NCI-H2196 (cell line): ENCODE measurements around the gene SMAP2.

Source experiments
- DNase-seq: peaks from one replicate; lab custom pipeline; 2025; ENCODE audit not compliant: unreplicated experiment; lab: John Stamatoyannopoulos, UW

SMAP2 gene

DNA sequence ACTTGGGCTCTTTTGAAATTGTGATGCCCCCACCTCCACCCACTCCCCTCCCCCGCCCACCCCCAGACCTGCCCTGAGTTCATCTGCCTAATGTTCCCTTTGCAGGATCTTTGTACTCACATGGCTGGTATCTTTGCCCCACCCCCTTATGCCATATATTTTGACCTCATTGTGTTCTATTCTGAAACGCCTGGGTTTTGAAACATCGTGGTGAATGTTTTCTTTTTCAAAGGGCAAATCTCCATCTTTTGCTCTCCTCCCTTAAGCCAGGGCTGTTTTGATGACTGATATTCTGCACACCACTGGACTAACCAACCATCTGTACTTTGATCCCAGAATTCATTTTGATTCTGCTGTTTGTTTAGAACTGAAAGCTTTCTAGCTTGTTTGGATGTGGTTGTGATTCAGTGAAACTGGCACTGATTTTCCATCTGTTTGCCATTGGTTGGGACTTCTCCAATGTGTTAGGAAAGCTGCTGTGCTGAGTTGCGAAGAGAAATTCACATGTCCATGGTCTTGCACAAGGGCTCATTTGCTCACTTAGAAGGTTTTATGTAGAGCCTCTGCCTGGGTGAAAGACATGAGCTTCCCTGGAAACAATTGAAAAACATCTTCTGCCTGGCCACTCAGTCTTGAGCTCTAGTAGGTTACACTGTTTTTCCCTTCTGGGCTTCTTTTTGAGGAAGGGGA is 16.5 kb downstream of the SMAP2 start:
- no peak for DNase-seq

DNA sequence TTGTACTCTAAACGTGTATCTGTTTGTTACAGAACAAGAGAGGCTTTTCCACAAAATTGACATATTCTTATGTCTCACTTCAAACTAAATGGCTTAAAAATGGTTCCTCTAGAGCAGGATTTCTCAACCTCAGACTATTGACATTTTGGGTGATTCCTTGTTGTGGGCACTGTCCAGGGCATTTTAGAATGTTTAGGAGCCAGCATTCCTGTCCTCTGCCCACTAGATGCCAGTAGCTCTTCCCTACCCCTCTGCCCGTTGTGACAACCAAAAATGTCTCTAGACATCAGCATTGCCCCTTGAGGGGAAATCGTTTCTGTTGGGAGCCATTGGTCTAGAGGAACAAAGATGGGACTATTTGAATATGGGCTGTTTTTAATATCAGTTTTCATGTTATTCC is 17.3 kb downstream of the SMAP2 start:
- no peak for DNase-seq

GRCh38 chr1:40391688-40392145 is 18.2 kb downstream of the SMAP2 start:
- DNase-seq = no peak

DNA sequence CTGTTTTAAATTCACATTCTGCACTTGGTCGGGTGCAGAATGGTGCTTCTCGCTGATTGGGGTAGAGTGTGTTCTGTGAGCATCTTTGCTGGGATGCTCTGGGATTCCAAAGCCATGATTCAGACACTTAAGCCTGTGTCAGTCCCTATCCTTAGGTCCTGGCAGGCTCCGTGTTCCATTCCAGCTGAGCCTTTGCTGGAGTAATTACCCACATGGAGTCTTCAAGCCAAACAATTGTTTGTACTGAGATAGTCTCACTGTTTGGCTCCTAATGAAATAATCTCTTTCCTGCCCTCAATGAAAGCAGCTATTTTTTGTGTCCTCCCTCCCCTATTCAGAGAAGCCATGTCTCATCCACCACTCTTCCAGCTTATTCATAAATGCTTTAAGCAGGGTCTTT is 18.7 kb downstream of the SMAP2 start:
- no peak for DNase-seq

DNA sequence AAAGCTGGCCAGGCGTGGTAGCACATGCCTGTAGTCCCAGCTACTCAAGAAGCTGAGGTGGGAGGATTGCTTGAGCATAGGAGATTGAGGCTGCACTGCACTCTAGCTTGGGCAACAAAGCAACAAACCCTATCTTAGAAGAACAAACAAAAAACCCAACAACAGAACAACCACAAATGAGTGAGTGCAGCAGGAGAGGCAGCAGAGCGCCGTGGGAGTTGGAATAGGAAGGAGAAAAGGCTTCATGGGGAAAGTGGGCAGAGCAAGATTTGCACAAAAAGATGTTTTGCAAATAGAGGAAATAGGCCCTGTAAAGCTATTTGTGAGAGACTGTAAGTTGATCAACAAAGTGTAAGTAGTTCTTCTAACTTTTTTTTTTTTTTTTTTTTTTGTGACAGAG is 19.6 kb downstream of the SMAP2 start:
- no peak for DNase-seq

- DNase-seq = no peak
Observed at GRCh38 chr1:40394491-40395172, 21.1 kb downstream of the SMAP2 start.

GRCh38 chr1:40395190-40396175 is 22.0 kb downstream of the SMAP2 start:
- no peak for DNase-seq

GRCh38 chr1:40396420-40396819 is 22.9 kb downstream of the SMAP2 start:
- DNase-seq = no peak

DNA sequence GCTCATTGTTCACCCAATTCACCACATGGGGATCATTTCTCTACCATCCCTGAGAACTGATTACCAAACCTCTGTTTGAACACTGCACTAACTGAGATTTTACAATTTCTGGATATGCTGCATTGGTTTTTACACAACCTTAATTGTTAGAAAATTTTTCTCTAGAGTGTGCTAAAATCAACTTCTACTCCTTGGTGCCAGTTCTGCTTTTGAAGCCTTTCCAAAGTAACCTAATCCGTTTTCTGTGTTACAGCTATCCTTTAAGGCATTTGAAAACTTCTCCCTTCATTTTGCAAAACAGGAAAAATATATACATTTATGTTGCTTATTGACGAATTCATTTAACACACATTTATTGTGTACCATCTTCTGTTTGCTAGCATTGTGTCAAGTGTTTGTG is 23.7 kb downstream of the SMAP2 start:
- DNase-seq = no peak

DNA sequence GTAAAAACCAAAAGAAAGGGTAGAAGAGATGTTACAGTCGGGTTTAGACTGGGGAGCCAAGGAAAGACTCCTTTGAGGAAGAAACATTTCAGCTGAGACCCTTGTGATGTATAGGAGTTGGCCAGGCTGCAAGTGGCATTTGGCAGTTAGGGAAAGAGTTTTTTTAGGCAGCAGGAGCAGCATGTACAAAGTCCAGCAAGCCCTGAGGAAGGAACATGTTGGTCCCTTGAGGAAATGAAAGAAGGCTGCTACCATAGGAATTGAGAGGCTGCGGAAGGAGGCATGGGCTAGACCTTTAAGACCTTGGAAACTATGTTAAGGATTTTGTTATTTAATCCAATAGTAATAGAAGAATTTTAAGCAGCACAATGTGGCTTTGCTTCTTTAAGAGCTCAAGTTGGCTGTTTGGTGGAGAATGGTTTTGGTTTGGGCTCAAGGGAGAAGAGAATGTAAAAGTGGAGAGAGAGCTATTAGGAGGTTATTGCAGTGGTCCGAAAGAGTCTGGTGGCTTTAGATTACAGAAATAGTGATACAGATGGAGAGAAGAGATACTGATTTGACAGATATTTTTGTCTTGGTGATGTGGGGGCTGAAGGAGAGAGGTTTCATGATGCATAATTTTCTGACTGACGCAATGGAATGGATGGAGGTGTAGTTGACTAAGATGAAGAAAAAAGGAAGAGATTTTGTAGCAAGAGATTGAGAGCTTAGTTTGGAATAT is 26.6 kb downstream of the SMAP2 start:
- no peak for DNase-seq

GRCh38 chr1:40401473-40402201 is 28.1 kb downstream of the SMAP2 start:
- no peak for DNase-seq

DNA sequence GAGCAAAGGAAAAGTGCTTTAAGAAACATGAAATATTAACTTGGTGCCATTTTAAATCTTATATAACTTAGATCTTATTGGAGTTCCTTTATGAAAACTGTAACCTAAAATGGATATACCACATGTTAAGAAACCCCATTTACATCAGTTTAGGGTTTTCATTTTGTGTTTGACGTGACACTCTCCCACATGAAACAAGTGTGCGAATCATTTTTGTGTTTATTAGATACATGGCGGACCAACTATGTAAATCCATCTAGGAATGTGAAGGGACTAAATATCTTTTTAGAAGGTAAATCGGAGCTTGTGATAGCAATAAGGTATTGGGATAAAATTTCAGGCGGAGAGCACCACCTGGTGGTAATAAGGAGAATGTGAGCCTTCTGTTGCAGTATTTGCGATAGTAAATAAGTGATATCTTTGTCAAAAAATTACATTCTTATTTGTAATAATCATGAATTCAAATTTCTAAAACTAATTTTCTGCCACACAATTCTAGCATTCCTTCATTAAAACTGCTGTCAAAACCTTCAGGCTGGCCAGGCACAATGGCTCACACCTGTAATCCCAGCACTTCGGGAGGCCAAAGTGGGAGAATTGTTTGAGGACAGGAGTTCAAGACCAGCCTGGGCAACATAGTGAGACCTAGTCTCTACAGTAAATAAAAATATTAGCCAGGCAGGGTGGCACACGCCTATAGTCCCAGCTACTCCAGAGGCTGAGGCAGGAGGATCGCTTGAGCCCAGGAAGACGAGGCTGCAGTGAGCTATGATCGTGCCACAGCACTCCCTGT is 31.3 kb downstream of the SMAP2 start:
- DNase-seq = peak; percentile 55

DNA sequence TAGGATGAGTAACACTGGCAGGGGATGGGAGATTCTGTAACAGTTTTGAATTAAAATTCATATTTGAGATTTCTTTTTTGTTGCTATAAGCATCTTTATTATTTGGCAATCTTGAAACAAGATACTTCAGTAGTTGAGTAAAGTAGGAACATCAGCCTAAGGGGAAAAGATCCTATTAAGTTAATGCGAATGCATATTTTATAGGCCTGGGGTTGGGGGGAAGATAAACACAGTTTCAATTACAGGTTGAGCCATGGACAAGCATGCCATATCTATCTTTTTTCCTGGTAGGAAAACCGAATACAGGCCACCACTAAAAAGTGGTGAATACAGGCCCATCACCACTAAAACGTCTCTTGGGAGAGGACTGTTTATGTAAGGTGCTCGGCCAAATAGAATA is 32.3 kb downstream of the SMAP2 start:
- DNase-seq = no peak

GRCh38 chr1:40407453-40407852 is 33.9 kb downstream of the SMAP2 start:
- no peak for DNase-seq

DNA sequence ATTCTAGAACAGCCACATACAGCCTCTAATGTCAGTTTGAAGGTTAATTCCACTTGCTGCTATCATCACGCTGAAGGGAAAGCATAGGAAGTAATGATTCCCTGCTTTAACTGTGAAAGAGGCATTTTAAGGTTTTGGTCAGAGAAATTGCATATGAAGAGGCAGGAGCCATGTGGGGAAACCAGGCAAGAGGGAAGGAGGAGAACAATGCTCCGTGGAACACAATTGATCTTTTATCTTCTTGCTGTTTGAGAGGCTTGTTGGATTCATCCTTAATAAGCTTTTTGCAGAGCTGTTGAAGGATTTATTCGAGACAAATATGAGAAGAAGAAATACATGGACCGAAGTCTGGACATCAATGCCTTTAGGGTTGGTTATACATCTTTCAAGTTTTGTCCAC is 35.9 kb downstream of the SMAP2 start:
- no peak for DNase-seq

GRCh38 chr1:40411294-40411693 is 37.8 kb downstream of the SMAP2 start:
- no peak for DNase-seq

GRCh38 chr1:40411843-40412242 is 38.3 kb downstream of the SMAP2 start:
- no peak for DNase-seq

GRCh38 chr1:40413527-40414252 is 40.2 kb downstream of the SMAP2 start:
- DNase-seq = no peak

GRCh38 chr1:40414331-40414730 is 40.8 kb downstream of the SMAP2 start:
- no peak for DNase-seq
